Glutamatergic neuron (in vitro differentiated cells): Measurements from ENCODE around the gene PRKG1. TPM values are rescaled to one million over a fixed set of nuclear protein-coding genes. Genes with fewer than 3 reads are reported as not detected.

Experiments used
- DNase-seq: peaks from one replicate; pipeline ENCODE4 v3.0.0; 2022
- H3K27ac Mint-ChIP-seq: one replicate; pipeline ENCODE4 v1.8.0; 2020; ENCODE audit warnings: mild to moderate bottlenecking, mixed read lengths, inconsistent platforms; ENCODE audit not compliant: unreplicated experiment
- H3K27me3 Mint-ChIP-seq: one replicate; pipeline ENCODE4 v1.8.0; 2020; ENCODE audit warnings: mild to moderate bottlenecking, moderate library complexity, mixed read lengths, inconsistent platforms; ENCODE audit not compliant: unreplicated experiment
- H3K36me3 Mint-ChIP-seq: one replicate; pipeline ENCODE4 v1.8.0; 2020; ENCODE audit warnings: mild to moderate bottlenecking, mixed read lengths, inconsistent platforms; ENCODE audit not compliant: unreplicated experiment
- H3K4me1 Mint-ChIP-seq: one replicate; pipeline ENCODE4 v1.8.0; 2020; ENCODE audit warnings: mild to moderate bottlenecking, low read depth, mixed read lengths, inconsistent platforms; ENCODE audit not compliant: unreplicated experiment
- H3K4me3 Mint-ChIP-seq: one replicate; pipeline ENCODE4 v1.8.0; 2020; ENCODE audit warnings: mild to moderate bottlenecking, mixed read lengths, inconsistent platforms; ENCODE audit not compliant: unreplicated experiment
- H3K9me3 Mint-ChIP-seq: one replicate; pipeline ENCODE4 v1.8.0; 2020; ENCODE audit warnings: mild to moderate bottlenecking, moderate library complexity, mixed read lengths, inconsistent platforms; ENCODE audit not compliant: unreplicated experiment
- CTCF ChIP-seq: fragments of 200-600 bp; sonication (generic); IDR thresholded peaks from one replicate; pipeline ENCODE4 v1.5.0; 2021; ENCODE audit not compliant: partially characterized antibody, unreplicated experiment
- total RNA-seq: library from RNA; stranded (reverse); fragmentation: NEBNext Ultra II Directional; extraction: Animal tissue kit (Norgen Biotek cat#: 25700); gene quantifications from one replicate; pipeline ENCODE4 v1.2.1, GENCODE V29; 2021; ENCODE audit not compliant: unreplicated experiment

Gene PRKG1
- total RNA-seq, 1 donor from 2014 or later: 52.7 TPM

- Mint-ChIP-seq H3K27ac (no peak overlapping the region), H3K4me3 (no peak overlapping the region), H3K4me1 (no peaks in the 10 kb centered on the region), H3K9me3 (no peaks in the 10 kb centered on the region), H3K36me3 (no peaks in the 10 kb centered on the region), H3K27me3 (no peaks in the 10 kb centered on the region)
- no peak for DNase-seq
- TF ChIP-seq CTCF: no peak
These were observed 1210.2 kb downstream of the PRKG1 start for GRCh38 chr10:52284416-52285013.

- Mint-ChIP-seq H3K4me3 (no peak overlapping the region), H3K27me3 (no peaks in the 10 kb centered on the region), H3K9me3 (no peaks in the 10 kb centered on the region), H3K27ac (no peak overlapping the region), H3K4me1 (no peaks in the 10 kb centered on the region), H3K36me3 (no peaks in the 10 kb centered on the region)
- no peak for DNase-seq
- TF ChIP-seq CTCF: no peak
These were observed 1213.6 kb downstream of the PRKG1 start for GRCh38 chr10:52287866-52288265.

- Mint-ChIP-seq H3K4me1 (no peaks in the 10 kb centered on the region), H3K4me3 (no peak overlapping the region), H3K27ac (no peak overlapping the region), H3K36me3 (no peaks in the 10 kb centered on the region), H3K9me3 (no peaks in the 10 kb centered on the region), H3K27me3 (no peaks in the 10 kb centered on the region)
- TF ChIP-seq CTCF: no peak
- DNase-seq: no peak
These were observed 1223.5 kb downstream of the PRKG1 start for GRCh38 chr10:52297747-52298146.

GRCh38 chr10:52300599-52301277 lies 1226.5 kb downstream of the PRKG1 start:
- Mint-ChIP-seq H3K4me1 (no peaks in the 10 kb centered on the region), H3K9me3 (no peaks in the 10 kb centered on the region), H3K27me3 (no peaks in the 10 kb centered on the region), H3K36me3 (no peaks in the 10 kb centered on the region), H3K4me3 (no peak overlapping the region), H3K27ac (no peak overlapping the region)
- DNase-seq: no peak
- TF ChIP-seq CTCF: no peak

- DNase-seq: peak; percentile 68
- Mint-ChIP-seq H3K36me3 (no peaks in the 10 kb centered on the region), H3K4me3 (peak overlapping the region; percentile 93), H3K27ac (no peak overlapping the region), H3K4me1 (peaks cover 4% of the 10 kb centered on the region), H3K27me3 (peaks cover 4% of the 10 kb centered on the region), H3K9me3 (peaks cover 2% of the 10 kb centered on the region)
- peak; percentile 80 for TF ChIP-seq CTCF
These were observed 1234.2 kb downstream of the PRKG1 start for GRCh38 chr10:52308251-52309031.
